Glutamatergic neuron (in vitro differentiated cells): ENCODE measurements around the gene PVALB. TPM values are rescaled to one million over a fixed set of nuclear protein-coding genes. Genes with fewer than 3 reads are reported as not detected.

Source experiments
- DNase-seq: peaks from one replicate; pipeline ENCODE4 v3.0.0; 2022
- H3K27ac Mint-ChIP-seq: one replicate; pipeline ENCODE4 v1.8.0; 2020; ENCODE audit warnings: mild to moderate bottlenecking, mixed read lengths, inconsistent platforms; ENCODE audit not compliant: unreplicated experiment
- H3K27me3 Mint-ChIP-seq: one replicate; pipeline ENCODE4 v1.8.0; 2020; ENCODE audit warnings: mild to moderate bottlenecking, moderate library complexity, mixed read lengths, inconsistent platforms; ENCODE audit not compliant: unreplicated experiment
- H3K36me3 Mint-ChIP-seq: one replicate; pipeline ENCODE4 v1.8.0; 2020; ENCODE audit warnings: mild to moderate bottlenecking, mixed read lengths, inconsistent platforms; ENCODE audit not compliant: unreplicated experiment
- H3K4me1 Mint-ChIP-seq: one replicate; pipeline ENCODE4 v1.8.0; 2020; ENCODE audit warnings: mild to moderate bottlenecking, low read depth, mixed read lengths, inconsistent platforms; ENCODE audit not compliant: unreplicated experiment
- H3K4me3 Mint-ChIP-seq: one replicate; pipeline ENCODE4 v1.8.0; 2020; ENCODE audit warnings: mild to moderate bottlenecking, mixed read lengths, inconsistent platforms; ENCODE audit not compliant: unreplicated experiment
- H3K9me3 Mint-ChIP-seq: one replicate; pipeline ENCODE4 v1.8.0; 2020; ENCODE audit warnings: mild to moderate bottlenecking, moderate library complexity, mixed read lengths, inconsistent platforms; ENCODE audit not compliant: unreplicated experiment
- CTCF ChIP-seq: fragments of 200-600 bp; sonication (generic); IDR thresholded peaks from one replicate; pipeline ENCODE4 v1.5.0; 2021; ENCODE audit not compliant: partially characterized antibody, unreplicated experiment
- total RNA-seq: library from RNA; stranded (reverse); fragmentation: NEBNext Ultra II Directional; extraction: Animal tissue kit (Norgen Biotek cat#: 25700); gene quantifications from one replicate; pipeline ENCODE4 v1.2.1, GENCODE V29; 2021; ENCODE audit not compliant: unreplicated experiment

PVALB gene
- total RNA-seq, 1 donor from 2014 or later = not detected

GRCh38 chr22:36776722-36777121, 40.1 kb downstream of the PVALB start:
- H3K4me3 Mint-ChIP-seq = peak overlapping the region; percentile 87
- peaks cover 5% of the 10 kb centered on the region for H3K27me3 Mint-ChIP-seq
- peaks cover 4% of the 10 kb centered on the region for H3K9me3 Mint-ChIP-seq
- no peak for DNase-seq
- no peaks in the 10 kb centered on the region for H3K36me3 Mint-ChIP-seq
- H3K4me1 Mint-ChIP-seq = peaks cover 15% of the 10 kb centered on the region
- peak overlapping the region; percentile 76 for H3K27ac Mint-ChIP-seq
- TF ChIP-seq CTCF = no peak

- peak; percentile 93 for DNase-seq
- no peak for TF ChIP-seq CTCF
- peaks cover 6% of the 10 kb centered on the region for H3K27me3 Mint-ChIP-seq
- H3K36me3 Mint-ChIP-seq = no peaks in the 10 kb centered on the region
- peak within 1 kb of the TSS; percentile 76 for H3K27ac Mint-ChIP-seq
- peaks cover 15% of the 10 kb centered on the region for H3K4me1 Mint-ChIP-seq
- H3K4me3 Mint-ChIP-seq = peak within 1 kb of the TSS; percentile 88
- H3K9me3 Mint-ChIP-seq = peaks cover 4% of the 10 kb centered on the region
Measured at GRCh38 chr22:36775964-36776669, 40.7 kb downstream of the PVALB start, which contains the start of gene IFT27. IFT27 (minus strand) TSS chr22:36776119; CDS start chr22:36775707, 412 bp downstream.

- Mint-ChIP-seq H3K27me3 (peaks cover 6% of the 10 kb centered on the region), H3K9me3 (peaks cover 4% of the 10 kb centered on the region), H3K27ac (peak overlapping the region; percentile 31), H3K4me1 (peaks cover 20% of the 10 kb centered on the region), H3K4me3 (peak overlapping the region; percentile 88), H3K36me3 (no peaks in the 10 kb centered on the region)
- DNase-seq = peak; percentile 37
- no peak for TF ChIP-seq CTCF
Measured at GRCh38 chr22:36775586-36775963, 41.3 kb downstream of the PVALB start.

GRCh38 chr22:36773935-36774334, 42.9 kb downstream of the PVALB start:
- Mint-ChIP-seq H3K4me3 (no peak overlapping the region), H3K4me1 (peaks cover 27% of the 10 kb centered on the region), H3K27ac (no peak overlapping the region), H3K27me3 (peaks cover 9% of the 10 kb centered on the region), H3K9me3 (peaks cover 4% of the 10 kb centered on the region), H3K36me3 (peaks cover 1% of the 10 kb centered on the region)
- TF ChIP-seq CTCF = peak; percentile 42
- no peak for DNase-seq

GRCh38 chr22:36772451-36772850, 44.4 kb downstream of the PVALB start:
- Mint-ChIP-seq H3K4me3 (peak overlapping the region; percentile 28), H3K36me3 (peaks cover 5% of the 10 kb centered on the region), H3K9me3 (peaks cover 2% of the 10 kb centered on the region), H3K4me1 (peaks cover 27% of the 10 kb centered on the region), H3K27me3 (peaks cover 10% of the 10 kb centered on the region), H3K27ac (no peak overlapping the region)
- no peak for TF ChIP-seq CTCF
- DNase-seq = no peak
